IMR-90 (cell line): ENCODE data around the gene ERMN. TPM values are rescaled to one million over a fixed set of nuclear protein-coding genes. Genes with fewer than 3 reads are reported as not detected.

Experiments
- ATAC-seq: fragments of 200-7000 bp; cut with Tn5 transposase; 2 replicates; pipeline ENCODE4 v1.9.1; 2020; ENCODE audit warnings: low read depth, mild to moderate bottlenecking, moderate library complexity
- BruUV-seq: library from RNA; stranded (reverse); fragments of 400-500 nt; replicated peaks from 2 replicates; lab custom pipeline; 2021; lab: Mats Ljungman, UMichigan
- CTCF ChIA-PET: fragments of 300-600 bp; formaldehyde crosslinking; extraction: SDS; loops from one replicate; lab custom pipeline; 2021; ENCODE audit warnings: antibody characterized with exemption; lab: Yijun Ruan, JAX
- POLR2A ChIA-PET: fragments of 300-600 bp; sonication (Branson Sonifier 250); formaldehyde crosslinking; loops from one replicate; lab custom pipeline; 2022; ENCODE audit warnings: antibody characterized with exemption; ENCODE audit not compliant: unreplicated experiment; lab: Charles Lee
- DNase-seq: peaks from one replicate; pipeline ENCODE4 v3.0.0; 2013
- H2AFZ ChIP-seq: replicated peaks from 2 replicates; pipeline ENCODE3; 2013; ENCODE audit warnings: low read length, mild to moderate bottlenecking; ENCODE audit not compliant: poor library complexity
- H2AK5ac ChIP-seq: 2 replicates; pipeline ENCODE4 v1.6.1; 2013; ENCODE audit warnings: low read depth, low read length, inconsistent platforms
- H2AK9ac ChIP-seq: replicated peaks from 2 replicates; pipeline ENCODE3; 2013; ENCODE audit warnings: mild to moderate bottlenecking, low read depth, low read length, moderate library complexity; ENCODE audit not compliant: poor library complexity
- H2BK120ac ChIP-seq: 2 replicates; pipeline ENCODE4 v1.6.1; 2013; ENCODE audit warnings: low read depth, low read length, inconsistent platforms
- H2BK15ac ChIP-seq: 3 replicates; pipeline ENCODE4 v1.6.1; 2013; ENCODE audit warnings: low read depth, low read length, inconsistent platforms
- H2BK20ac ChIP-seq: 2 replicates; pipeline ENCODE4 v1.6.1; 2013; ENCODE audit warnings: low read depth, mild to moderate bottlenecking, inconsistent platforms, low read length, moderate library complexity
- H2BK5ac ChIP-seq: 2 replicates; pipeline ENCODE4 v1.6.1; 2013; ENCODE audit warnings: mild to moderate bottlenecking, low read depth, low read length, inconsistent platforms; ENCODE audit not compliant: poor library complexity, severe bottlenecking
- H3K14ac ChIP-seq: replicated peaks from 2 replicates; pipeline ENCODE4 v1.6.1; 2013; ENCODE audit warnings: low read depth, low read length, inconsistent platforms
- H3K18ac ChIP-seq: 2 replicates; pipeline ENCODE4 v1.6.1; 2013; ENCODE audit warnings: low read depth, low read length, control low read depth
- H3K23ac ChIP-seq: 2 replicates; pipeline ENCODE4 v1.6.1; 2013; ENCODE audit warnings: low read depth, low read length, inconsistent platforms
- H3K27ac ChIP-seq: 2 replicates; pipeline ENCODE4 v1.5.1; 2013; ENCODE audit warnings: mild to moderate bottlenecking, control low read depth, low read length; ENCODE audit not compliant: insufficient read depth
- H3K27me3 ChIP-seq: 2 replicates; pipeline ENCODE4 v1.6.1; 2013; ENCODE audit warnings: low read length; ENCODE audit not compliant: control insufficient read depth, insufficient read depth
- H3K36me3 ChIP-seq: 2 replicates; pipeline ENCODE4 v1.6.1; 2013; ENCODE audit warnings: low read length, mixed read lengths; ENCODE audit not compliant: control insufficient read depth, insufficient read depth
- H3K4ac ChIP-seq: 2 replicates; pipeline ENCODE4 v1.6.1; 2013; ENCODE audit warnings: low read depth, low read length, inconsistent platforms
- H3K4me1 ChIP-seq: 2 replicates; pipeline ENCODE4 v1.6.1; 2013; ENCODE audit warnings: low read length, mixed read lengths; ENCODE audit not compliant: control insufficient read depth, insufficient read depth
- H3K4me2 ChIP-seq: 2 replicates; pipeline ENCODE4 v1.6.1; 2013; ENCODE audit warnings: low read depth, mild to moderate bottlenecking, control low read depth, low read length, moderate library complexity
- H3K4me3 ChIP-seq: 2 replicates; pipeline ENCODE4 v1.5.1; 2013; ENCODE audit warnings: low read depth, mild to moderate bottlenecking, control low read depth, low read length, moderate library complexity; ENCODE audit not compliant: insufficient read depth
- H3K56ac ChIP-seq: 2 replicates; pipeline ENCODE4 v1.6.1; 2013; ENCODE audit warnings: low read length, inconsistent platforms; ENCODE audit not compliant: insufficient read depth; ENCODE audit errors: extremely low read depth
- H3K79me1 ChIP-seq, 2 experiments: 2 replicates each; pipeline ENCODE4 v1.6.1; 2013; ENCODE audit warnings: low read length in 2 of 2, inconsistent platforms in 1 of 2, low read depth in 1 of 2
- H3K9ac ChIP-seq: 2 replicates; pipeline ENCODE4 v1.6.1; 2013; ENCODE audit warnings: low read depth, low read length, control low read depth
- H3K9me1 ChIP-seq: 2 replicates; pipeline ENCODE4 v1.6.1; 2013; ENCODE audit warnings: low read length, inconsistent platforms; ENCODE audit not compliant: insufficient read depth
- H3K9me3 ChIP-seq: 2 replicates; pipeline ENCODE4 v1.6.1; 2013; ENCODE audit warnings: low read length; ENCODE audit not compliant: control insufficient read depth, insufficient read depth
- H4K20me1 ChIP-seq: 2 replicates; pipeline ENCODE4 v1.6.1; 2013; ENCODE audit warnings: low read length, inconsistent platforms; ENCODE audit not compliant: insufficient read depth
- H4K5ac ChIP-seq: 2 replicates; pipeline ENCODE4 v1.6.1; 2013; ENCODE audit warnings: mild to moderate bottlenecking, low read depth, low read length, control low read depth
- H4K8ac ChIP-seq, 2 experiments: 2 replicates each; pipeline ENCODE4 v1.6.1; 2013; ENCODE audit warnings: low read depth in 2 of 2, low read length in 2 of 2, control low read depth in 1 of 2, inconsistent platforms in 1 of 2
- H4K91ac ChIP-seq: 2 replicates; pipeline ENCODE4 v1.6.1; 2013; ENCODE audit warnings: low read depth, low read length, inconsistent platforms; ENCODE audit not compliant: insufficient read depth
- BHLHE40 ChIP-seq: fragments of 150-350 bp; IDR thresholded peaks from 2 replicates; pipeline ENCODE4 v1.6.1; 2016; ENCODE audit warnings: mild to moderate bottlenecking, low read depth, low read length
- CEBPB ChIP-seq: IDR thresholded peaks from 2 replicates; pipeline ENCODE4 v1.6.1; 2012; ENCODE audit warnings: low read depth, low read length, improper control_type of control experiment
- CHD1 ChIP-seq: IDR thresholded peaks from 2 replicates; pipeline ENCODE4 v1.6.1; 2012; ENCODE audit warnings: low read depth, low read length, improper control_type of control experiment
- FOS ChIP-seq: fragments of 150-350 bp; IDR thresholded peaks from 2 replicates; pipeline ENCODE4 v1.6.1; 2016; ENCODE audit warnings: low read depth, low read length
- MAFK ChIP-seq: IDR thresholded peaks from 2 replicates; pipeline ENCODE4 v1.6.1; 2012; ENCODE audit warnings: low read depth, low read length, improper control_type of control experiment
- MAZ ChIP-seq: IDR thresholded peaks from 2 replicates; pipeline ENCODE4 v1.6.1; 2012; ENCODE audit warnings: low read depth, mild to moderate bottlenecking, low read length, improper control_type of control experiment, moderate library complexity, borderline replicate concordance
- MXI1 ChIP-seq: IDR thresholded peaks from 2 replicates; pipeline ENCODE4 v1.6.1; 2012; ENCODE audit warnings: low read depth, mild to moderate bottlenecking, low read length, moderate library complexity, borderline replicate concordance
- NFE2L2 ChIP-seq: fragments of 150-350 bp; IDR thresholded peaks from 2 replicates; pipeline ENCODE4 v1.6.1; 2016; ENCODE audit warnings: low read depth, mild to moderate bottlenecking, low read length
- POLR2A ChIP-seq: IDR thresholded peaks from 2 replicates; pipeline ENCODE4 v1.6.1; 2012; ENCODE audit warnings: mild to moderate bottlenecking, low read depth, low read length
- RAD21 ChIP-seq: IDR thresholded peaks from 2 replicates; pipeline ENCODE4 v1.6.1; 2012; ENCODE audit warnings: low read length, improper control_type of control experiment
- RCOR1 ChIP-seq: IDR thresholded peaks from 2 replicates; pipeline ENCODE4 v1.6.1; 2012; ENCODE audit warnings: mild to moderate bottlenecking, low read length, improper control_type of control experiment; ENCODE audit not compliant: insufficient replicate concordance
- RFX5 ChIP-seq: IDR thresholded peaks from 2 replicates; pipeline ENCODE4 v1.8.0; 2012; ENCODE audit warnings: low read depth, mild to moderate bottlenecking, low read length, moderate library complexity
- SMC3 ChIP-seq: fragments of 150-350 bp; IDR thresholded peaks from 2 replicates; pipeline ENCODE4 v1.6.1; 2016; ENCODE audit warnings: low read depth, mild to moderate bottlenecking, antibody characterized with exemption, low read length, moderate library complexity
- WGBS, 2 experiments: methylation state at CpG; one replicate each; pipeline versions ENCODE4 v1.1.5 to v1.1.7; 2013; ENCODE audit warnings: missing lambda C conversion rate in 2 of 2; ENCODE audit not compliant: insufficient read length in 1 of 2; ENCODE audit errors: extremely low coverage in 2 of 2; 5-methylcytosine and 5-hydroxymethylcytosine counted together
- dilution Hi-C: fragments of 300-500 bp; cut with HindIII; formaldehyde crosslinking; loops from one replicate; pipeline ENCODE4 v1.14.3; 2018; ENCODE audit warnings: low sequenced_read_pairs; ENCODE audit not compliant: unreplicated experiment
- in situ Hi-C: fragments of 300-500 bp; cut with MboI; formaldehyde crosslinking; loops from 3 replicates; pipeline ENCODE4 v1.14.3; 2019; ENCODE audit warnings: low sequenced_read_pairs, inconsistent platforms, mixed read lengths
- intact Hi-C: fragments of 100-400 bp; cut with micrococcal nuclease; formaldehyde crosslinking; loops from 2 replicates; pipeline ENCODE4 v1.10.0; 2022
- polyA plus RNA-seq, 3 experiments: library from polyadenylated mRNA; depleted of rRNA; stranded (reverse); fragments of >200 nt; gene quantifications; 2 replicates each; pipeline ENCODE4 v1.2.3, GENCODE V29; 2012; ENCODE audit warnings: low replicate concordance in 1 of 3
- total RNA-seq: library from RNA; depleted of rRNA; stranded (reverse); fragments of >200 nt; gene quantifications from 2 replicates; pipeline ENCODE4 v1.2.3, GENCODE V29; 2012
- TF ChIP-seq, protein P1 (sequence below): fragments of 150-350 bp; IDR thresholded peaks from 2 replicates; pipeline ENCODE4 v1.6.1; 2017; ENCODE audit warnings: mild to moderate bottlenecking, antibody characterized with exemption, low read length, low read depth
- TF ChIP-seq, protein P2 (sequence below): fragments of 150-350 bp; IDR thresholded peaks from 2 replicates; pipeline ENCODE4 v1.6.1; 2016; ENCODE audit warnings: low read depth, mild to moderate bottlenecking, low read length, moderate library complexity, borderline replicate concordance
- TF ChIP-seq, protein P3 (sequence below): conservative IDR thresholded peaks from 2 replicates; pipeline ENCODE4 v1.5.1; 2012; ENCODE audit warnings: mild to moderate bottlenecking, low read depth, low read length, improper control_type of control experiment

ERMN gene
- total and polyA plus RNA-seq, 2 of the 4 experiments (the other 2 are of a cell fraction), result not detected

DNA sequence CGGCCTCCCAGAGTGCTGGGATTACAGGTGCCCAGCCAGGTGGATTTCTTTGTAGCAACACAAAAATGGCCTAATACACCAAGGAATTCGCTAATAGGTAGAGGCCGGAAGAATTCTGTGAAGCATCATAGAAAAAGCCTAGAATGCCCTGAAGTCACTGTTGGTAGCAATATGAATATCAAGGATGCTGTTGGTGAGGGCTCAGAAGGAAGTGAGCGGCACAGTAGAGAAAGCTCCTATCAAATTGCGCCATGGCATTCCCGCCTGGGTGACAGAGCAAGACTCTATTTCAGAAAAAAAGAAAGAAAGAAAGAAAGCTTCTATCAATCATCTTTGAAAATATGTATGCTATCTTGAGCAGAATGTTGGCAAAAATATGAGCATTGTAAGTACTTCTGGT is 44.3 kb downstream of the ERMN start:
- Histone ChIP-seq H2AK9ac (no peak overlapping the region), H3K14ac (no peak overlapping the region), H2BK120ac (no peak overlapping the region), H3K23ac (no peak overlapping the region), H2AFZ (no peak overlapping the region), H3K9me1 (0 out of 2 replicates have a peak, but pooled peaks cover 2% of the 10 kb centered on the region), H3K4ac (no peak overlapping the region), H3K27me3 (no peaks in the 10 kb centered on the region), H4K20me1 (peaks cover 3% of the 10 kb centered on the region; the same call in 1 of the 2 replicates), H4K91ac (no peak overlapping the region), H2BK5ac (no peak overlapping the region), H3K9me3 (no peaks in the 10 kb centered on the region), H4K8ac (no peak overlapping the region), H2BK15ac (no peak overlapping the region), H2AK5ac (no peak overlapping the region), H3K18ac (no peak overlapping the region), H2BK20ac (no peak overlapping the region), H4K5ac (no peak overlapping the region), H3K36me3 (peaks cover 6% of the 10 kb centered on the region), H3K4me1 (no peaks in the 10 kb centered on the region), H3K56ac (no peak overlapping the region), H3K9ac (no peak overlapping the region), H3K27ac (no peak overlapping the region), H3K4me2 (no peak overlapping the region), H3K79me1 (peaks cover 19 to 25% of the 10 kb centered on the region in 2 experiments), H3K4me3 (no peak overlapping the region)
- dilution Hi-C loops, result no loop called here
- POLR2A ChIA-PET, result no interaction called here
- no peak for ATAC-seq
- WGBS, 2 experiments, result no CpG with 5 or more reads among the region's 6 CpGs
- BruUV-seq, result no TSS peak
- intact Hi-C loops, result no loop called here
- CTCF ChIA-PET, result no interaction called here
- DNase-seq, result no peak
- TF ChIP-seq RCOR1, result no peak
- TF ChIP-seq MAFK, result no peak
- no peak for TF ChIP-seq MXI1
- no peak for TF ChIP-seq RAD21
- TF ChIP-seq, protein P1, sequence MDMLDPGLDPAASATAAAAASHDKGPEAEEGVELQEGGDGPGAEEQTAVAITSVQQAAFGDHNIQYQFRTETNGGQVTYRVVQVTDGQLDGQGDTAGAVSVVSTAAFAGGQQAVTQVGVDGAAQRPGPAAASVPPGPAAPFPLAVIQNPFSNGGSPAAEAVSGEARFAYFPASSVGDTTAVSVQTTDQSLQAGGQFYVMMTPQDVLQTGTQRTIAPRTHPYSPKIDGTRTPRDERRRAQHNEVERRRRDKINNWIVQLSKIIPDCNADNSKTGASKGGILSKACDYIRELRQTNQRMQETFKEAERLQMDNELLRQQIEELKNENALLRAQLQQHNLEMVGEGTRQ, result no peak
- no peak for TF ChIP-seq CHD1
- TF ChIP-seq, protein P2, sequence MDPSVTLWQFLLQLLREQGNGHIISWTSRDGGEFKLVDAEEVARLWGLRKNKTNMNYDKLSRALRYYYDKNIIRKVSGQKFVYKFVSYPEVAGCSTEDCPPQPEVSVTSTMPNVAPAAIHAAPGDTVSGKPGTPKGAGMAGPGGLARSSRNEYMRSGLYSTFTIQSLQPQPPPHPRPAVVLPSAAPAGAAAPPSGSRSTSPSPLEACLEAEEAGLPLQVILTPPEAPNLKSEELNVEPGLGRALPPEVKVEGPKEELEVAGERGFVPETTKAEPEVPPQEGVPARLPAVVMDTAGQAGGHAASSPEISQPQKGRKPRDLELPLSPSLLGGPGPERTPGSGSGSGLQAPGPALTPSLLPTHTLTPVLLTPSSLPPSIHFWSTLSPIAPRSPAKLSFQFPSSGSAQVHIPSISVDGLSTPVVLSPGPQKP, result no peak
- no peak for TF ChIP-seq MAZ
- no peak for TF ChIP-seq POLR2A
- no peak for TF ChIP-seq CEBPB
- no peak for TF ChIP-seq FOS
- no peak for TF ChIP-seq NFE2L2
- TF ChIP-seq RFX5, result no peak
- no peak for TF ChIP-seq SMC3
- no peak for TF ChIP-seq BHLHE40
- TF ChIP-seq, protein P3, sequence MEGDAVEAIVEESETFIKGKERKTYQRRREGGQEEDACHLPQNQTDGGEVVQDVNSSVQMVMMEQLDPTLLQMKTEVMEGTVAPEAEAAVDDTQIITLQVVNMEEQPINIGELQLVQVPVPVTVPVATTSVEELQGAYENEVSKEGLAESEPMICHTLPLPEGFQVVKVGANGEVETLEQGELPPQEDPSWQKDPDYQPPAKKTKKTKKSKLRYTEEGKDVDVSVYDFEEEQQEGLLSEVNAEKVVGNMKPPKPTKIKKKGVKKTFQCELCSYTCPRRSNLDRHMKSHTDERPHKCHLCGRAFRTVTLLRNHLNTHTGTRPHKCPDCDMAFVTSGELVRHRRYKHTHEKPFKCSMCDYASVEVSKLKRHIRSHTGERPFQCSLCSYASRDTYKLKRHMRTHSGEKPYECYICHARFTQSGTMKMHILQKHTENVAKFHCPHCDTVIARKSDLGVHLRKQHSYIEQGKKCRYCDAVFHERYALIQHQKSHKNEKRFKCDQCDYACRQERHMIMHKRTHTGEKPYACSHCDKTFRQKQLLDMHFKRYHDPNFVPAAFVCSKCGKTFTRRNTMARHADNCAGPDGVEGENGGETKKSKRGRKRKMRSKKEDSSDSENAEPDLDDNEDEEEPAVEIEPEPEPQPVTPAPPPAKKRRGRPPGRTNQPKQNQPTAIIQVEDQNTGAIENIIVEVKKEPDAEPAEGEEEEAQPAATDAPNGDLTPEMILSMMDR, result no peak
- in situ Hi-C loops, result no loop called here
